ENCODE data around the gene CHRND. TPM values are rescaled to one million over a fixed set of nuclear protein-coding genes. Genes with fewer than 3 reads are reported as not detected.

CHRND gene
- not detected for total RNA-seq

- DNase-seq: no peak
Observed at GRCh38 chr2:232525791-232526371, at the start of gene CHRND. Gene CHRND, plus strand, starts transcription at chr2:232526160. Its CDS starts 56 bp downstream, at chr2:232526216.

GRCh38 chr2:232476791-232477190, 49.2 kb upstream of the CHRND start:
- no peak for DNase-seq

- no peak for DNase-seq
Observed at GRCh38 chr2:232477751-232478510, 48.0 kb upstream of the CHRND start.

DNA sequence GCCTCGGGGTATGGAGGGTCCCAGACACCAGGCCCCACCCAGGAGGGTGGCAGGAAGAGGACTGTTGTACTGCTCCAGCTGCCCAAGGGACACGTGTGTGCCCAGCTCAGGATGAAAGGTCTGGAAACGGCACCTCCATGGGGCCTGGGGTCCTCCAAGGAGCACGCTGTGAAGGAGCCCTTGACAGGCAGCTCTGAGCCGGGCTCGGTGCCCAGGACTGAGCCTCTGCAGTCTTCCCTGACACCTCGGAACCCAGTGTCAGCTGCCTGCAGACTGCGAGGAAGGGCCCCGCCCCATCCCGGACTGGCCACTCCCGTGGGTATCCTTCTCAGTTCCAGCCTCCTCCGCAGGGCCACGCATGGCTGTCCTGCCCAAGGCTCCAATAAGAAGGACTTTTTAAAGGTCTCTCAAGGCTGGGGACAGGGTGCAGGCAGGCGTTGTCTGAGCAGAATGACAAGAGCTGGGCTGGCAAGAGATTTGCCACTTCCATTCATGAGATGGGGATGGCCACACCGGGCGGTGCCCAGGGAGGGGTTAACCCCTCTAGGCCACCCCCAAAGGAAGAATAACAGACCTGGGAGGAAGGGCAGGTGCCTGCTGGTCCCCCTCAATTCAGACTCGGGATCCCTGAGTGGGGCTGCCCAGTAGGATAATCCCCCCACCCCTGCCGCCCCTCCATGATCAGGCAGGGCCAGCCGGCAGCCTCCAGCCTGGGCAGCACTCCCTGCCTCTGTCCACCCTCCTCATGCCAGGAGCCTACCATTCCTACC, 47.2 kb upstream of the CHRND start:
- no peak for DNase-seq

GRCh38 chr2:232479341-232480200, 46.4 kb upstream of the CHRND start:
- no peak for DNase-seq

DNA sequence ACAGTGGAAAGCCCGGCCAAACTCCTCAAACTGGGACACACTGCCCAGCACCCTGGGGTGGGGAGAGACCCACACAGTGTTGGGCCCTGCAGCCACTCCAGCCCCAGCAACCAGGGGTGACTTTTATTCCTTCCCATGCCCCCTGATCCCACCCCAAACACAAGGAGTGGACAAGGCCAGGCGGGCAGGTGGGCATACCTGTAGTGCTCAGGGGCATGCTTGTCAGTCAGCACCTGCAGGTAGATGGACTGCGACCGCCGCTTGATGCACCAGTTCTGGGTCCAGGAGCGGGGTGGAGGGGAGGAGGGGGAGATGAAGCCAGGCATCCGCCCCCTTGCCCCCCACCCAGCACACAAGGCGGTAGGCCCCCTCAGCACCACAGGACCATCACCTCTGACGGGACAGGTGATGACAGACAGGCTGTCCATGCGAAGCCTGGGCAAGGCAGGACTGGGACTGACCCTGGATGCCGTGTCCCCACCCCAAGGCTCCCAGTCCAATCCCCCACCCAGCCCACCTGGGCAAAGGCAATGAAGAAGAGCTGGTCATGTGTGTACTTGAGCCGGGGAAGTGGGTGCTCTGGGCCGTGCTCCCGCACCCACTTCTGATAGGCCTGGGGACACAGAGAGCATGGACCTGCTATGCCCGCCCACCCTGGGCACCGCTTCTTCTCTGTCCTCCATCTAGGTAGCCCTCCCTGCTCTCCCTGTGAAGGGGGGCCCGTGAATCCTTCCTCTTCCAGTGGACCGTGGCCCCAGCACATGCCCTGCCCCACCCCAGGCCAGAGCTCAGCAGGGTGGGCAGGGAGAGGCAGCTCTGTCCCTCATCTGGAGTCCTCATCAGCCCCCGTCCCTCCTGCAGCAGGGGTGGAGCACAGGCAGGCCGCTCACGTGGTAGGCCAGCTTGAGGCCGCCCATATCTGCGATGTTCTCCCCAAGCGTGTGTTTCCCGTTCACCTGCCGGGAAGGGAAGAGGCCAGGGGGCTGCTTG, 45.5 kb upstream of the CHRND start:
- no peak for DNase-seq

- no peak for DNase-seq
Observed at GRCh38 chr2:232481322-232482140, 44.4 kb upstream of the CHRND start.

- DNase-seq: no peak
Observed at GRCh38 chr2:232482301-232483238, 43.4 kb upstream of the CHRND start.

- DNase-seq: no peak
Observed at GRCh38 chr2:232483311-232483922, 42.5 kb upstream of the CHRND start.

DNA sequence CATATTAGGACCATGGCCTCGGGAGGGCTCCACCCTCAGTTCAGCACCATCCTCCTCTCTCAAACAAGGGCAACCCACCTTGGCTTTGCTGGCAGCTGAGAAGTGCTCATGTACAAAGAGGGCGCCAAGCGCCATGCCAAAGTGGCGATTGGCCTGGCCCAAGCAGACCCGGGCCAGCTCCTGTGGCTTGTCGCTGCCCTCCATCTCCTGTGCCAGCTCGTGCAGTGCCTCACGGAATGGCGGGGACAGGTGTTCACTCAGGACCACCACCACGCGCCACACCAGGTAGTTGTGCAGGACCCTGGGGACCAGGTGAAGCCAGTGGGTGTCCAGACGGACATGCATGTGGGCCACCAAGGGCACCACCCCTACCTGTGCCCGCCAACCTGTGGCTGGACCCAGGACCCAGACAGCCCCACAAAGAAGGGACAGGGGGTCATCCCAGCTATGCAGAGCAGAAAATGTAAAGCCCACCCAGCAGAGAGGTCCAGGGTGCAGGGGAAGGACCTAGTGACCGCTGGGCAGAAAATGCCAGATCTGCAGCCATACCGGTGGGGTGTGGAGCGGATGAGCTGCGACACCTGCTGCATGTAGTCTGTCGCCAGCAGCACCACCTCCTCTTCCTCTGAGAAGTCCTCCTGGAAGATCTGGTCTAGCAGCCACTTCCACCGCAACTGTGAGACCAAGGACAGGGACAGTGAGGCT, 41.9 kb upstream of the CHRND start:
- no peak for DNase-seq

- DNase-seq: no peak
Observed at GRCh38 chr2:232484628-232485347, 41.2 kb upstream of the CHRND start.

GRCh38 chr2:232485348-232485756, 40.6 kb upstream of the CHRND start:
- no peak for DNase-seq

GRCh38 chr2:232485757-232486557, 40.0 kb upstream of the CHRND start:
- no peak for DNase-seq

GRCh38 chr2:232486558-232487384, 39.2 kb upstream of the CHRND start:
- no peak for DNase-seq

GRCh38 chr2:232487385-232488096, 38.4 kb upstream of the CHRND start, which contains the start of gene ECEL1:
Gene ECEL1, minus strand, starts transcription at chr2:232487834. Its CDS starts 1,181 bp downstream, at chr2:232486653.
- DNase-seq: no peak
